NCI-H82 treated with DMSO at 0.1 percent for 48 hours (cell line): ENCODE measurements around the gene MTUS2.

Experiments
- DNase-seq: peaks from one replicate; lab custom pipeline; 2025; ENCODE audit not compliant: unreplicated experiment; lab: John Stamatoyannopoulos, UW

MTUS2 gene

GRCh38 chr13:29537736-29538651, 717.9 kb downstream of the MTUS2 start:
- no peak for DNase-seq

- no peak for DNase-seq
Observed at GRCh38 chr13:29538652-29539040, 718.5 kb downstream of the MTUS2 start.

- no peak for DNase-seq
Observed at GRCh38 chr13:29539856-29540255, 719.7 kb downstream of the MTUS2 start.

GRCh38 chr13:29540334-29540733, 720.2 kb downstream of the MTUS2 start:
- DNase-seq: no peak

GRCh38 chr13:29540799-29541198, 720.7 kb downstream of the MTUS2 start:
- no peak for DNase-seq

GRCh38 chr13:29541400-29541799, 721.3 kb downstream of the MTUS2 start:
- no peak for DNase-seq

GRCh38 chr13:29542381-29542780, 722.2 kb downstream of the MTUS2 start:
- no peak for DNase-seq

GRCh38 chr13:29543230-29544215, 723.4 kb downstream of the MTUS2 start:
- DNase-seq: no peak

- DNase-seq: no peak
Observed at GRCh38 chr13:29545988-29546387, 725.8 kb downstream of the MTUS2 start.

- DNase-seq: no peak
Observed at GRCh38 chr13:29546662-29547061, 726.5 kb downstream of the MTUS2 start.

- DNase-seq: no peak
Observed at GRCh38 chr13:29547153-29547552, 727.0 kb downstream of the MTUS2 start.

GRCh38 chr13:29548722-29549121, 728.6 kb downstream of the MTUS2 start:
- no peak for DNase-seq

GRCh38 chr13:29550430-29550988, 730.4 kb downstream of the MTUS2 start:
- no peak for DNase-seq

- DNase-seq: no peak
Observed at GRCh38 chr13:29551214-29551613, 731.1 kb downstream of the MTUS2 start.
